COLO829 (cell line): ENCODE measurements around the gene TMEM41B.
A peak's percentile ranks its signal among the peaks of the same experiment; 100 is the strongest.
"Not testable (repeated sequence)": the region's sequence is repeated elsewhere in the genome, so short reads cannot be mapped to it uniquely, and the experiment has no call there.

Source experiments
- DNase-seq: peaks from one replicate; pipeline ENCODE4 v3.0.0; 2012; ENCODE audit warnings: low spot score

Gene TMEM41B, protein sequence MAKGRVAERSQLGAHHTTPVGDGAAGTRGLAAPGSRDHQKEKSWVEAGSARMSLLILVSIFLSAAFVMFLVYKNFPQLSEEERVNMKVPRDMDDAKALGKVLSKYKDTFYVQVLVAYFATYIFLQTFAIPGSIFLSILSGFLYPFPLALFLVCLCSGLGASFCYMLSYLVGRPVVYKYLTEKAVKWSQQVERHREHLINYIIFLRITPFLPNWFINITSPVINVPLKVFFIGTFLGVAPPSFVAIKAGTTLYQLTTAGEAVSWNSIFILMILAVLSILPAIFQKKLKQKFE

DNA sequence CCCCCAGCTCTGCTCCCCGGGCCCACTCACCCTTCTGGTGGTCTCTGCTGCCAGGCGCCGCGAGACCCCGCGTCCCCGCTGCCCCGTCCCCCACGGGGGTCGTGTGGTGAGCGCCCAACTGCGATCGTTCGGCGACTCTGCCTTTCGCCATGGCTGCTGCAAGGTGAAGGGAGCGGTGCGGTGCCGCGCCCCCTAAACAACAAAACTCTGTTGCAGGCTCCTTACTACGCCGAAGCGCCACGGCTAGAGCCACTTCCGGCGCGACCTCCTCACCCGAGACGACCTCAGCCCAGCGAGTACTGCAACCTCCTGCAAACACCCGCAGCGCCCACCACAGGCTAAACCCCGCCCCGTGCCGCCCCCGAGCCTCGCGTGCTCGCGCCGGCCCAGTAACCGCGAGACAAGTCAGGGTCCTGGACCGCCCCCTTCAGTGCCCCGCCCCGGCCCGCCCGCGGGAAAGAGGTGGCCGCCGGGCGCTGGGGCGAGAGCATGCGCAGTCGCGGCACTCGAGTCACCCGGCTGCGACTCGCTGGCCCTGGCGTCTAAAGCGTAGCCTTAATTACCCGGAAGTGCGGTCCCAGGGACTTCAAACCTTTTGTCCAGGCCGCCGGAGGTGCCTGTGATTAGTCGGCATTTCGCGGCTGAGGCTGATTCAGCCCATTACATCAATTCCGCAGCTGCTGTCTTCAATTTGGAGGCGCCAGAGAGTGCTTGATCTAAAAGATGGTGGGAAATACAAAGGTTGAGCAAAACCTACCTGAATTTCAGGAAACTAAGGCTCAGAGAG is at the start of gene TMEM41B:
TSS of gene TMEM41B (minus strand) at position 303 of the 787 bp plus-strand sequence. CDS start at position 151, 152 bp downstream.
- peak; percentile 99 for DNase-seq

DNA sequence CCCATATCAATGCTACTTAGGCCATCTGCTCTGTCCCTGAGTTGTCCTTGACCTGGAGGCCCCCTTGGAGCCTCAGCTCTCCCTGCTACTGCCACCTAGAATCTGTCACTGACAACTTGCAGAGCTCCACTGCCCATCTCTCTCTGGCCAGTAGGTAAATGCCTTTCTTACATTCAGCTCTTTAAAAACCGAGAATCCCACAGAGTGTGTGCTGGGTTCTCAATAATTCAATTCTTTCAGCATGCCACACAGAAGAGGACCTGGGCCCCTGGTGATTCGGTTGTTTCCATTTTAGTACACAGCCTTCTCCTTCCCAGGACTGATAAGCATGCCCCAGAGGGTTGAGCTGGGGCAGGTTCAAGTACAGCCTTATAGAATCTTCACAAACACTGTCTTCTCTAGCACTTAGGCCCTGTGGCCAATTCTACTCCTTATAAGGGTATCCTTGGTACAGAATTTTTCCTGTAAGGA is 48.0 kb upstream of the TMEM41B start:
- DNase-seq: no peak

DNA sequence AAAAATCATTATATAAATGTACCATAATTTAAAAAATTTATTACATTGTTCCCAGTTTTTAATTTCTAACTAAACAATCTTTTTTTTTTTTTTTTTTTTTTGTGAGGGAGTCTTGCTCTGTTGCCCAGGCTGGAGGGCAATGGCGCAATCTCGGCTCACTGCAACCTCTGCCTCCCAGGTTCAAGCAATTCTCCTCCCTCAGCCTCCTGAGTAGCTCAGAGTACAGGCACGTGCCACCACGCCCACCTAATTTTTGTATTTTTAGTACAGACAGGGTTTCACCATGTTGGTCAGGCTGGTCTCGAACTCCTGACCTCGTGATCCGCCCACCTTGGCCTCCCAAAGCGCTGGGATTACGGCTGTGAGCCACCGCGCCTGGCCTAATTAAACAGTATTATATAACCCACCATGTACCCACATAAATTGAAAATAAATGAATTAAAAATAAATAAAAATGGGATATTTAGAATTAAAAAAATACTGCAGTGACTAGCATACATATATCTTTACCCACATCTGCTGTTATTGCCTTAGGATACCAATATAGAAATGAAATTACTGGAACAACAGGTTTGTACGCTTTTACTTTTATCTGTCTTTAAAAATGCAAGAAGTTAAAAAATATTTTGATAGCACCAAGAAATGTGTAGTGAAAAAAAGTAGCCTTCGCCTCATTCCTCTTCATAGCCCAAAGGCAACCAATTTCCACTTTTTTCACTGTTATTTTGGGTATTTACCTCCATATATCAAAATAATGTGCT is 46.6 kb upstream of the TMEM41B start:
- not testable (repeated sequence) for DNase-seq

DNA sequence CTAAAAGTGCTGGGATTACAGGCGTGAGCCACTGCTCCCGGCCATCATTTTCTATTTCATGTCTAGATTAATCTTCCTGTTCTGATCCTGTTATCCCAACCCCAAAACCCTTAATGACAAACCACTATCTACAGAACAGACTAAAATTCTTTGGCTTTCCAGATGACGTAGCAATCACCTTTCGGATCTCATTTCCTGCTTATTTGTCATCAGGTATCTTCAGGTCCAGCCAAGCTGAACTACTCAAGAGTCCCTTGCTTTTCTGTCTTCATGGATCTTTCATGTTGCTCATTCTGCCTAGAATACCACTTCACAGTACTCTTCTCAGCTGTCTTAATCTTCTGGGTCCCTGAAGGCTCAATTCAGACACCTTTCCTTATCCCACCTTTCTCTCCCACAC is 42.6 kb upstream of the TMEM41B start:
- no peak for DNase-seq

DNA sequence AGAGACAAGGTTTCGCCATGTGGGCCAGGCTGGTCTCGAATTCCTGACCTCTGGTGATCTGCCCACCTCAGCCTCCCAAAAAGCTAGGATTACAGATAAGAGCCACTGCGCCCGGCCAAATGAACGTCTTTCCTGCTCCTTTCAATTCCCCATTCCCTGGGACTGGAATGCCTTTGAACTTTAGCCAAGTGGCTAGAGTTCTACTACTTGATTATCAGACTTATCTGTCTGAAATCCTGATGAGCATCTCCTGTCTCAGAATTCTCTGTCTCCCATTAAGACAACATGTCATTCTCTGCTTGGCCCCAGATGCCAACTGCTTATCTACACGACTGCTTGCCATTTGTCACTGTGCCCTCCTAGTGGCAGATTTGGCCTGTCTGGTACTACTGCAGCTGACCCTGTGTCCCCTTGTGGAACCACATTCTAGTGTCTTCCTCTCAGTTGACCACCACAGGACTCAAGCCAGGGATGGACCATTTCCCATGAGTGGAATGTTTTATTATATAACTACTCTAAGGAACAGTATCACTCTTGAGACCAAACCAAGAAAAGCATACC is 37.0 kb upstream of the TMEM41B start:
- DNase-seq: no peak

DNA sequence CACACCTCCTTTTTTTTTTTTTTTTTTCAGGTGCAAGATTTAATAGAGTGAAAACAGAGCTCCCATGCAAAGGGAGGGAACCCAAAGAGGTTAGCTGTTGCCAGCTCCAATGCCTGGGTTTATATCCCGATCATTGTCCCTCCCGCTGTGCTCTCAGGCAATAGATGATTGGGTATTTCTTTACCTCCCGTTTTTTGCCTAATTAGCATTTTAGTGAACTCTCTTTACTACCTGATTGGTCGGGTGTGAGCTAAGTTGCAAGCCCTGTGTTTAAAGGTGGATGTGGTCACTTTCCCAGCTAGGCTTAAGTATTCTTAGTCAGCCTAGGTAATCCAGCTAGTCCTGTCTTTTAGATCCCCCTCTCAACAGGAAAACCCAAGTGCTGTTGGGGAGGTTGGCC is 33.4 kb upstream of the TMEM41B start:
- not testable (repeated sequence) for DNase-seq

DNA sequence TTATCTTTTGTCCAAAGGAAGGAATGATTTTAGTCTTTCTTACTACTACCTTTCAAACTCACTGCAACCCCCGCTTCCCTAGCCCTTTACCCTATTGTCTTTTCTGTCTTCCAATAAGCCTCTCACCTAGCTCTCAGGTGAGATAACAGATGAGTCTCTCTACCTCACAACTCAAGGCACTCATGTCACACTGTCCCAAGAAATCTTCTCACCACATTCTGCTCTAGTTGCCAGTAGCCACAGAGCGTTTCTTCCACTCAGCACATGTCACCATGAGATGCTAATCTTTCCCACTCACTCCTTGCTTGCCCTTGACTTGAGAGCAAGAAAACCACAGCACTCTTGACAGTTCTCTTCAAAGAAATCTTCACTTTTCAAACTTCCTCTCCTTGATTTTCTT is 32.7 kb upstream of the TMEM41B start:
- DNase-seq: no peak

DNA sequence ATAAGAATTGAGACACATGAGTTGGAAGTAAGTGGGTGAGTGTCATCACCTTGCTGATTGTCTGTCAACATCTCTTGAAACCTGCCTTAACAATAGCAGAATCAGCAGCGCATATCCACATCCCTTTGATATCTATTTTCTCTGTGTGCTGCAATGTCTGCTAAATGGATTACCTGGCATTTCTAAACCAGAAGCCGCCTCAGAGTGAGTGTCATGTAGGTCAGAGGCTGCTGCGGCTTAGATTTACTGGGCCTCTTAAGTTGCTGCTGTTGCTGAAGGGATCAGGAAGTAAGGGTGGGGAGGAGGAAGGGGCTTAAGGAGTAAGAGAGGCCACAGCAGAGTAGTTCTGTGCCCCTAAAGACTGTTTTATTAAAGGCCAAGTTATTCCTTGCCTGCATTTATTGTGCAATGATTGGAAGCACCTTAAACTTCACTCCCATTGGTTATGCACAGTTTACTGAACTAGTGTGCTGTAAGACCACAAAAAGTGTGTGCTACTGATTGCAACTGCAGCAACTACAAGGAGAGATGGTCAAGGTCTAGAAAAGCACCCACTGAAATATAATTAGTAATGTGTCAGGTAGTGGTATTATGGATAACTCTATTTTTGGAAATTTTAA is 29.8 kb upstream of the TMEM41B start:
- no peak for DNase-seq

DNA sequence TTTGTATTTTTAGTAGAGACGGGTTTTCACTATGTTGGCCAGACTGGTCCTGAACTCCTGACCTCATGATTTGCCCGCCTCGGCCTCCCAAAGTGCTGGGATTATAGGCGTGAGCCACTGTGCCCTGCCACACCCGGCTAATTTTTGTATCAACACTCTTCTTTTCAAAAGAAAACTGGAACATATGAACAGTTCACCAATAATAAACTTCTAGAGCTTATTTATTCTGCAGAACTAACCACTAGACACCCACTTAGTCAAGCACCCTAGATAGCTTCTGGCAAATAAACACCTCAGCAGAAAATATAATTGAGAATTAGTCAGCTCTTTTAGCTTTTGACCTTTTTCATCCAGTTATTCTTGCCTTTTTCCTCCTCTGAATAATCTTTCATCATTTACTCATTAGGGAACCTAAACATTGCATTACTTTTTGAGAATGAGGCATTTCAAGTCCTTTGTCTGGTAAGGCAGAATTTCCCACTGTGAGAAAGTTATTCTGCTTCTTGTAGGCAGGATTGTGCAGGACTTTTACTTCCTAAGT is 27.3 kb upstream of the TMEM41B start:
- no peak for DNase-seq

DNA sequence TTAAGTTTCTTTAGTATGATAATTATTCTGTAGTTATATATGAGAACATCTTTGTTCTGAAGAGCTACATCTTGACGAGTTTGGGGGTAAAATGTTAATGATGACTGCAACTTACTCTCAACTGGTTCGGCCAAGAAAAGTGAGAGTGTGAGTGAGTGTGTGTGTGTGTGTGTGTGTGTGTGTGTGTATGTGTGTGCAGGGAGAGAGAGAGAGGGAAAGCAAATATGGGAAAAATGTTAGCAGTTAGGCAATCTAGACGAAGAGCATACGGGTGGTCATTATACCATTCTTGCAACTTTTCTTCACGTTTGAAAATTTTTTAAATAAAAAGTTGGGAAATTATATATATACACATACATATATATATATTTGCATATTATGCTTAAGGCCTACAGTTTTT is 18.3 kb upstream of the TMEM41B start:
- no peak for DNase-seq

DNA sequence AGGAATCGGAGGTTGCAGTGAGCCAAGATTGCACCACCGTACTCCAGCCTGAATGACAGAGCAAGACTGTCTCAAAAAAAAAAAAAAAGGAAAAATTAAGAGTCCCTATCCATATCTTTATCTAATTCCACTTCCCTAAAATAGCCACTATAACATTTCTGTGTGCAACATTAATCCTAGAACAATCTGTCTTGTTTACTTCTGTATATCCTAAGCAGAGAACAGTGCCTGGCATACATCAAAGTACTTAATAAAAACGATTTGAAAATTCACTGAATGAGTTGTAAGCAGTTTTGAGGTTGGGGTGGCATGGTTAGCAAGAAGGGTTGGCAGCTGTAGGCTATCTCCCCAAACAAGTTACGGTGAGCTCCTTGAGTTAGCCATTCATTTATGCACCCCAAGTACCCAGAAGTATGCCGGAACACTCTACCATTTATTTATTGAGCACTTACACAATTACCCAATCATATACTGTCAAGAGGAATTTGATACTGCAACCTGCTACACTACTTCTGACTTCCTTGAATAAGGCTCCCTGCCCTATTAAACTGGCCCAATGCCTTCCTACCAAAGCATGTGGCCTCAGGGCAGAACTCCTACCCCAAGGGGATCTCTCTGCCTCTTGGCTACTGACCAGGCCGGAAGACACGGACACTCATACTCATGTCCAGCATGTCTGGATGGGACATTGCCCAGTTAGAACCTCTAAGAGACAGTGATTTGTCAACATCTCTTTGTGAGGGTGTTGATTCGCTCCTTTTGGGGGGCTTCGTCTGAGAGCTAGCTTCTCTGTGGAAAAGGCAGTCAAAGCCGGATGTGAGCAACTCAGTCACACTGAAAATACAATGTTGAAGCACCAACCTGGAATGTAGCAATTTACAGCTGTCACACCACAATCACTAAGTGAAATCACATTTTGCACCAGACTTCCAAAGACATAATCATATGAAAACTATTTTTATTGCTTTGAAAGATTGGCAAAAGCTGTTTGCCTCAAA is 16.3 kb upstream of the TMEM41B start:
- DNase-seq: no peak

DNA sequence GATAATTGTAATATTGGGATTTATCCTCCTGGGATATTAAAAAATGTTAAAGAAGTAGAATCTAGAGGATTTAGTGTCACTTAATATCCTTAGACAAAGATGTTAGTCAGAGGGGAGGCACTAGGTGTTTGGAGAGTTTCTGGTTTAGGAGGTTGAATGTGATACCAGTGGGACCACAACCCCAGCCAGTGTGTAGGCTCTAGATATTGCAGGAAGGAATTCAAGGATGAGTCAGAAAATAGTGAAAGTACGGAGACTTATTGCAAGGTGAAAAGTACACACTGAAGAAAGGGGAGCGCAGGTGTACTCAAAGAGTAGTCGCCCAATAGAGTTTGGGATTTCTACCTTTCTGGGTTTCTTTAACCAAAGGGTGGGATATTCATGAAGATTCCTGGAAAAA is 5.7 kb upstream of the TMEM41B start:
- DNase-seq: no peak

DNA sequence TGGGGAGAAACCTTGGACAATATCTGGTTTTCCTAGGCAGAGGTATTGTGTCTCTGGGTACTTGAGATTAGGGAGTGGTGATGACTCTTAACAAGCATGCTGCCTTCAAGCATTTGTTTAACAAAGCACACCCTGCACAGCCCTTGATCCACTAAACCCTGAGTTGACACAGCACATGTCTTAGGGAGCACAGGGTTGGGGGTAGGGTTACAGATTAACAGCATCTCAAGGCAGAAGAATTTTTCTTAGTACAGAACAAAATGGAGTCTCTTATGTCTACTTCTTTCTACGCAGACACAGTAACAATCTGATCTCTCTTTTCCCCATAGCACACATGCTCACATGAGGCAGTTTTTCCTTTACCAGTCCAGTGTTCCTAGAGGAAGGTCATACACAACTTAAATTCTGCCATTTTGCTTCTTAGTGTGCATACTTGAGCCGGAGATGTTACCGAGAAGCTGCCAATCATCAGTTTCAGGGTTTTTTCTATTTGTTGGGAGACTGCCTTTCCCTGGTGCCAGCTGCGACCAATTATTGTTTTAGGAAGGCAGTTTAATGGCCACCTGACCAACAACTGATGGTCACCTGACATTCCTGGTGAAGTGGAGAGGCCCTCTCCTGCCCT is 5.1 kb upstream of the TMEM41B start:
- not testable (repeated sequence) for DNase-seq

DNA sequence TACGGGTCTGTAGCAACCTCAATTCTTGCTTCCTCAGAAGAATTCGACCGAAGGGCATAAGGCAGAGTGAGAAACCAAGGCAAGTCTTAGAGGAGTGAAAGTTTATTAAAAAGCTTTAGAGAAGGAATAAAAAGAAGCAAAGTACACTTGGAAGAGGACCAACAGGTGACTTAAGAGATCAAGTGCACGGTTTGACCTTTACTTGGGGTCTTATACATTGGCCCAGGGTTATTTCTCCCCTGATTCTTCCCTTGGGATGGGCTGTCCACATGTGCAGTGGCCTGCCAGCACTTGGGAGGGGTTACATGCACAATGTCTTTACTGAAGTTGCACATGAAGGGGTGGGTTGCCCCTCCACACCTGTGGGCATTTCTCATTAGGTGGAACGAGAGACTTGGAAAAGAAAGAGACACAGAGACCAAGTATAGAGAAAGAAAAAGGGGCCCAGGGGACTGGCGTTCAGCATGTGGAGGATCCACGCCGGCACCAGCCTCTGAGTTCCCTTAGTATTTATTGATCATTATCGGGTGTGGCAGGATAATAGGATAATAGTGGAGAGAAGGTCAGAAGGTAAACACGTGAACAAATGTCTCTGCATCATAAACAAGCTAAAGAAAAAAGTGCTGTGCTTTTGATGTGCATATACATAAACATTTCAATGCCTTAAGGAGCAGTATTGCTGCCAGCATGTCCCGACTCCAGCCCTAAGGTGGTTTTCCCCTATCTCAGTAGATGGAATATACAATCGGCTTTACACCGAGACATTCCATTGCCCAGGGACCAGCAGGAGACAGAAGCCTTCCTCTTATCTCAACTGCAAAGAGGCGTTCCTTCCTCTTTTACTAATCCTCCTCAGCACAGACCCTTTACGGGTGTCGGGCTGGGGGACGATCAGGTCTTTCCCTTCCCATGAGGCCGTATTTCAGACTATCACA is 4.3 kb upstream of the TMEM41B start:
- not testable (repeated sequence) for DNase-seq

DNA sequence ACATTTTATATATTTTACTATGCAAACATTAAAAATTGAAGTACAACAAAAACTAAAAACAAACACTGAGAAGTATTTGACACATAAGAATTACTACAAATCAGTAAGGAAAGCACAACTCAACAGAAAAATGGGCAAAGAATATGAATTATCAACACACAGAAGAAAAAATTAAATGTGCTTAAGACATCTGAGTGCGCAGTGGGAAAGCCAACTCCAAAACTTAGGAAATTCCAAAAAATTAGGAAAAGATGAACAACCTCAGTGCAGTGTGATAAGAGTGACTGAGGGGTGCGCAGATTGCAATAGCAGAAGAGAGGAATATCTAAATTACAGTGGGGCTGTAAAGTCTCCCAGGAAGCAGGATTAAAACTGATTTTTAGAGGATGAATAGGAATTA is 1.9 kb upstream of the TMEM41B start:
- no peak for DNase-seq

DNA sequence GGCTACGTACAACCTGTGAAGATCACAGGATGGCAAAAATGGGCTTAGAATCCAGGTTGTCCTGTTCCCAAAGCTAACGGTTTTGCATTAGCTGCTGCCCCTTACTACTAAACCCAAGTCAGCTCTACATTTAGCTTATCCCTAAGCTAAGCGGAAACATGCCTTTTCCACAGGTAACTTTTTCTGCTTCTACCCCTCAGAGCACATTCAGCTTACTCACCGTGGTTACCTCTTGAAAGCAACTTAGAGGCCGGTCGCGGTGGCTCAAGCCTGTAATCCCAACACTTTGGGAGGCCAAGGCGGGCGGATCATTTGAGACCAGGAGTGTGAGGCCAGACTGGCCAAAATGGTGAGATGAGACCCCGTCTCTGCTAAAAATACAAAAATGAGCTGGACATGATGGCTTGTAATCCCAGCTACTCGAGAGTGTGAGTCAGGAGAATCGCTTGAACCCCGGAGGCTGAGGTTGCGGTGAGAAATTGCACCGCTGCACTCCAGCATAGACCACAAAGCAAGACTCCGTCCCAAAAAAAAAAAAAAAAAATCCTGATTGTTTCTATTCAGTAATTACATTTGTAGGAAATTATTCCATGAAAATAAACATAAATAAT is 790 bp upstream of the TMEM41B start:
- no peak for DNase-seq

DNA sequence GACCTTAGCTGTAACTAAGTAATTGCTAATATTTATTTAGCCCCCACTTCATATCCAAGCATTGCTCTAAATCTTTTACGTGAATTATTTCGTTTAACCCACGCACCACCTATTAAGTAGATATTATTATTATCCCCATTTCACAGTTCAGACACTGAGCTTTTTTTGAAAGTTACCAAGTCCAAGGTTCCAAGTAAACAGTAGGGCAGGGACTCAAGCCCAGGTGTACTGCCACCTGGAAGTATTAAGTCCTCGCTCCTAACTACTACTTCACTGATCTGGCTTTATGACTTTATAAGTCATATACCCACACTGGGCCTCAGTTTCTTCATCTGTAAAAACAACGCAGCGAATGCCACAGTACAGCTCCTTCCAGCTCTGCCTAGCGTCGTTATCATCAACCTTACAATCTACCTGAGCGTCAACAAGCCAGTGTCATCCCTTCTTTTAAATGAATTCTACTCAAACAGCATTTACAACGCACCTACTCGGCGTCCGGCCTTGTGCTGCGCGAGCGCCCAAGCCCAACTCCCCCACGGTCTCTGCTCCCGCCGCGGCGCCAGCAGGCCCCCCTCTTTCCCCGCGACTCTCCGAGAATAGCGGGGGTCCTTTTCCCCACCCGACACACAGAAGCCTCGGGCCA is 624 bp downstream of the TMEM41B start:
- DNase-seq: no peak
